Hypothalamus (tissue), 51 donors: Measurements from ENCODE around the gene RGR.
"Not testable (repeated sequence)": the region's sequence is repeated elsewhere in the genome, so short reads cannot be mapped to it uniquely, and the experiment has no call there.

Source experiments
- DNase-seq, 51 donors: peaks; one replicate each; lab custom pipeline; 2025; lab: John Stamatoyannopoulos, UW

The RGR gene

GRCh38 chr10:84256510-84257342 lies 11.9 kb downstream of the RGR start:
- peak in 42 of 51 donors; percentile 8 to 77 (median 39) for DNase-seq

- no peak for DNase-seq
Observed at GRCh38 chr10:84257343-84258020, 12.6 kb downstream of the RGR start.

- no peak for DNase-seq
Observed at GRCh38 chr10:84258034-84258695, 13.3 kb downstream of the RGR start.

- DNase-seq, result no peak
Observed at GRCh38 chr10:84261236-84261915, 16.5 kb downstream of the RGR start.

GRCh38 chr10:84262190-84262956 lies 17.5 kb downstream of the RGR start:
- DNase-seq, result no peak

GRCh38 chr10:84263716-84264115 lies 18.9 kb downstream of the RGR start:
- DNase-seq, result no peak

GRCh38 chr10:84264611-84265141 lies 19.8 kb downstream of the RGR start:
- peak in 49 of 51 donors; percentile 11 to 83 (median 55) for DNase-seq

GRCh38 chr10:84265418-84265817 lies 20.6 kb downstream of the RGR start:
- DNase-seq, result peak in 9 of 51 donors; percentile 4 to 34 (median 15)

GRCh38 chr10:84267503-84268126 lies 22.8 kb downstream of the RGR start:
- peak in 19 of 51 donors; percentile 6 to 65 (median 29) for DNase-seq

GRCh38 chr10:84269162-84269561 lies 24.3 kb downstream of the RGR start:
- no peak for DNase-seq

GRCh38 chr10:84269773-84270172 lies 24.9 kb downstream of the RGR start:
- no peak for DNase-seq

GRCh38 chr10:84270708-84271107 lies 25.9 kb downstream of the RGR start:
- DNase-seq, result no peak

GRCh38 chr10:84279876-84280475 lies 35.1 kb downstream of the RGR start:
- not testable (repeated sequence) for DNase-seq

- DNase-seq, result no peak
Observed at GRCh38 chr10:84286695-84287094, 41.8 kb downstream of the RGR start.

GRCh38 chr10:84288151-84288550 lies 43.3 kb downstream of the RGR start:
- DNase-seq, result no peak

- no peak for DNase-seq
Observed at GRCh38 chr10:84289521-84290200, 44.8 kb downstream of the RGR start.

GRCh38 chr10:84290235-84290634 lies 45.4 kb downstream of the RGR start:
- DNase-seq, result no peak

GRCh38 chr10:84291384-84291783 lies 46.5 kb downstream of the RGR start:
- no peak for DNase-seq
